Heart left ventricle (tissue), 13 donors: Measurements from ENCODE around the gene ITPR3.

Source experiments
- POLR2A ChIP-seq, 2 donors: fragments of 450-650 bp; IDR thresholded peaks; one replicate each; pipeline ENCODE4 v1.6.1; 2017; ENCODE audit warnings: antibody characterized with exemption in 2 of 2, mild to moderate bottlenecking in 2 of 2, moderate library complexity in 2 of 2
- TF ChIP-seq, protein P1 (sequence below), 12 donors: fragments of 200-600 bp; sonication (generic) in 4 of 12; IDR thresholded peaks; one replicate each; pipeline versions ENCODE4 v1.5.0 to v1.8.0; 2018 to 2022; ENCODE audit warnings: antibody characterized with exemption in 12 of 12, mild to moderate bottlenecking in 5 of 12
- donor health status: ischemic (EF 13 %, LVEDD 7.1; RV severe dilation, severe dysfunction).
- donor health status: DM: no; HTN: yes; CAD: no.
- donor health status: DM: no; HTN: no; CAD: no.
- donor health status: ischemic (EF 25% LVEDD 6.9; RV normal size, moderate dysfunction).
- donor health status: ischemic (EF 25% LVEDD 5.7; RV mildly dilated, moderate dysfunction).
- donor health status: ischemic (EF 35%, LVEDD 5.7; RV mildly dilated, moderate dysfunction).
- donor health status: nonischemic (EF 11% LVEDD 7.7; RV severe dilation, severe dysfunction).
- donor health status: DM: yes; HTN: yes; CAD: no.
- donor health status: PGD.
- donor health status: ischemic (EF 29% LVEDD 5.4; RV normal size, mild dysfunction).
- donor health status: nonischemic (EF 23%, LVEDD 6.1; RV moderate dilation, normal function).

DNA sequence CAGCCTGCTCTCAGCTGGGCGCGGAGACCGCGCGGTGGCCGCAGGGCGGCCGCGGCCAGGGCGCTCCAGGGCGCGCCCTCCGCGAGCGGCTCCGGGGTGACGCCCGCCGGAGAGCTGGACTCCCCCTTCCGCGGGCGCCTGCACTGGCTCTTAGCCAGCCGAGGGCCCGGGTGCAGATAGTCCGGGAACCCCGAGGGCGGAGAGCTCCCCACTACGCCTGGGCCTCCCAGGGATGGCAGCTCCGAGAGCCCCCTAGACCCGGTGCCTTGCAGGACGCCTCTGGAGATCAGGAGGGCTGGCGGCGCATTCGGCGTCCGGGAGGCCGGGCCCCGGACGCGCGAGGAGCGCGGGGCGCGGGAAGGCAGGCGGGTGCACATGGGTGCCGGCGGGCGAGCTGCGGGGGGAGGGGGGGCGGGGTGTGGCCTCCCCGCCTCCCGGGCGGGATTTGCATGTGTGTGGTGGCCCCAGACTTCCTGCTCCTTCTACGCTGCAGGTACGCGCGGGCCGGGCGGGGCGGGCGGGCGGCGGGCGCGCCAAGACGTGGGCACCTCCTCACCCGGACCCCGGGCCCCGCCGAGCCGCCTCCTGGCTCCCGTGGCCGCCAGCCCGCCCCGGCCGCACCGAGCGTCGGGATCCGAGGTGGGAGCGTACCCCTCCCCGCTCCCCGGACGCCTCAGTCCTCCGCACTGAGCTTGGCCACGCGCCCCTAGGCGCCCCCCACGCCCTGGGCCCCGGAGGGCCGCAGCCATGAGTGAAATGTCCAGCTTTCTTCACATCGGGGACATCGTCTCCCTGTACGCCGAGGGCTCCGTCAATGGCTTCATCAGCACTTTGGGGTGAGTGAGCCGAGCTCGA, at the start of gene ITPR3:
- peak in 1 of 2 donors; percentile 26 for TF ChIP-seq POLR2A (IDR thresholded peaks at IDR 0.05)
- TF ChIP-seq, protein P1, sequence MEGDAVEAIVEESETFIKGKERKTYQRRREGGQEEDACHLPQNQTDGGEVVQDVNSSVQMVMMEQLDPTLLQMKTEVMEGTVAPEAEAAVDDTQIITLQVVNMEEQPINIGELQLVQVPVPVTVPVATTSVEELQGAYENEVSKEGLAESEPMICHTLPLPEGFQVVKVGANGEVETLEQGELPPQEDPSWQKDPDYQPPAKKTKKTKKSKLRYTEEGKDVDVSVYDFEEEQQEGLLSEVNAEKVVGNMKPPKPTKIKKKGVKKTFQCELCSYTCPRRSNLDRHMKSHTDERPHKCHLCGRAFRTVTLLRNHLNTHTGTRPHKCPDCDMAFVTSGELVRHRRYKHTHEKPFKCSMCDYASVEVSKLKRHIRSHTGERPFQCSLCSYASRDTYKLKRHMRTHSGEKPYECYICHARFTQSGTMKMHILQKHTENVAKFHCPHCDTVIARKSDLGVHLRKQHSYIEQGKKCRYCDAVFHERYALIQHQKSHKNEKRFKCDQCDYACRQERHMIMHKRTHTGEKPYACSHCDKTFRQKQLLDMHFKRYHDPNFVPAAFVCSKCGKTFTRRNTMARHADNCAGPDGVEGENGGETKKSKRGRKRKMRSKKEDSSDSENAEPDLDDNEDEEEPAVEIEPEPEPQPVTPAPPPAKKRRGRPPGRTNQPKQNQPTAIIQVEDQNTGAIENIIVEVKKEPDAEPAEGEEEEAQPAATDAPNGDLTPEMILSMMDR (IDR thresholded peaks at IDR 0.05) = no peak
